ENCODE data around the gene AP5S1. TPM values are rescaled to one million over a fixed set of nuclear protein-coding genes. Genes with fewer than 3 reads are reported as not detected.
"Not testable (repeated sequence)": the region's sequence is repeated elsewhere in the genome, so short reads cannot be mapped to it uniquely, and the experiment has no call there.

Gene AP5S1
- total RNA-seq, 2 donors from 2014 or later = 14.6 to 17.3 TPM

- no peaks in the 10 kb centered on the region for H3K9me3 ChIP-seq
- TF ChIP-seq CTCF (IDR thresholded peaks at IDR 0.05) = no peak
- no peaks in the 10 kb centered on the region for H3K27me3 ChIP-seq
- no peak for DNase-seq (ENCODE audit: low spot score)
- no peak overlapping the region for H3K27ac ChIP-seq
- H3K4me1 ChIP-seq = peaks cover 0 to 17% of the 10 kb centered on the region in 2 donors
- peaks cover 26% of the 10 kb centered on the region for H3K36me3 ChIP-seq
- H3K4me3 ChIP-seq = no peak overlapping the region
Measured at GRCh38 chr20:3823881-3824280, 3.5 kb downstream of the AP5S1 start.

- Histone ChIP-seq H3K27ac (no peak overlapping the region), H3K4me1 (peaks cover 0 to 8% of the 10 kb centered on the region in 2 donors), H3K9me3 (no peaks in the 10 kb centered on the region), H3K4me3 (no peak overlapping the region), H3K36me3 (peaks cover 26% of the 10 kb centered on the region), H3K27me3 (no peaks in the 10 kb centered on the region)
- TF ChIP-seq CTCF (IDR thresholded peaks at IDR 0.05) = no peak
- DNase-seq (ENCODE audit: low spot score) = no peak
Measured at GRCh38 chr20:3825526-3825925, 5.2 kb downstream of the AP5S1 start.

GRCh38 chr20:3826420-3826819, 6.1 kb downstream of the AP5S1 start:
- Histone ChIP-seq H3K9me3 (no peaks in the 10 kb centered on the region), H3K27ac (no peak overlapping the region), H3K36me3 (peaks cover 26% of the 10 kb centered on the region), H3K4me3 (no peak overlapping the region), H3K4me1 (peaks cover 0 to 2% of the 10 kb centered on the region in 2 donors), H3K27me3 (no peaks in the 10 kb centered on the region)
- no peak for TF ChIP-seq CTCF (IDR thresholded peaks at IDR 0.05)
- no peak for DNase-seq (ENCODE audit: low spot score)

GRCh38 chr20:3828798-3829197, 8.5 kb downstream of the AP5S1 start:
- Histone ChIP-seq H3K4me3 (no peak overlapping the region), H3K27me3 (no peaks in the 10 kb centered on the region), H3K4me1 (no peaks in the 10 kb centered on the region), H3K9me3 (no peaks in the 10 kb centered on the region), H3K36me3 (peaks cover 8% of the 10 kb centered on the region), H3K27ac (no peak overlapping the region)
- DNase-seq (ENCODE audit: low spot score) = no peak
- TF ChIP-seq CTCF (IDR thresholded peaks at IDR 0.05) = no peak

- not testable (repeated sequence) for H3K27ac ChIP-seq; H3K4me1 ChIP-seq; DNase-seq (ENCODE audit: low spot score)
Measured at GRCh38 chr20:3829891-3830290, 9.5 kb downstream of the AP5S1 start.

GRCh38 chr20:3836132-3836531, 15.8 kb downstream of the AP5S1 start:
- no peaks in the 10 kb centered on the region for H3K4me1 ChIP-seq
- H3K36me3 ChIP-seq = no peaks in the 10 kb centered on the region
- no peaks in the 10 kb centered on the region for H3K9me3 ChIP-seq
- no peak for DNase-seq (ENCODE audit: low spot score)
- no peak overlapping the region for H3K27ac ChIP-seq
- no peak for TF ChIP-seq CTCF (IDR thresholded peaks at IDR 0.05)
- no peak overlapping the region for H3K4me3 ChIP-seq
- no peaks in the 10 kb centered on the region for H3K27me3 ChIP-seq

More at GRCh38 chr20:3829891-3830290, 9.5 kb downstream of the AP5S1 start:
- H3K36me3 ChIP-seq, H3K27me3 ChIP-seq, H3K4me3 ChIP-seq, H3K9me3 ChIP-seq: not testable (repeated sequence)

Data from right atrium auricular region (tissue), 2 donors.